Liver (tissue), 9 donors: Measurements from ENCODE around the gene MYOG. TPM values are rescaled to one million over a fixed set of nuclear protein-coding genes. Genes with fewer than 3 reads are reported as not detected.

Experiments used
- DNase-seq: peaks from one replicate; pipeline ENCODE4 v3.0.0-alpha.2; 2017; ENCODE audit warnings: low spot score
- H3K27ac ChIP-seq, 2 donors: one replicate each; pipeline ENCODE4 v1.7.0; 2013; ENCODE audit warnings: inconsistent platforms in 2 of 2, low read length in 2 of 2, control low read depth in 1 of 2, low read depth in 1 of 2, mild to moderate bottlenecking in 1 of 2
- H3K27me3 ChIP-seq, 4 donors: one replicate each; pipeline versions ENCODE4 v1.6.1 to v1.7.0; 2013; ENCODE audit warnings: low read length in 3 of 4, inconsistent platforms in 1 of 4, mild to moderate bottlenecking in 1 of 4, moderate library complexity in 1 of 4; ENCODE audit not compliant: control insufficient read depth in 4 of 4, insufficient read depth in 4 of 4
- H3K36me3 ChIP-seq, 4 donors: one replicate each; pipeline versions ENCODE4 v1.6.1 to v1.7.0; 2013; ENCODE audit warnings: low read length in 3 of 4, mild to moderate bottlenecking in 3 of 4, low read depth in 1 of 4, moderate library complexity in 1 of 4; ENCODE audit not compliant: control insufficient read depth in 4 of 4, insufficient read depth in 3 of 4
- H3K4me1 ChIP-seq, 4 donors: one replicate each; pipeline versions ENCODE4 v1.6.1 to v1.7.0; 2013; ENCODE audit warnings: low read length in 3 of 4, mild to moderate bottlenecking in 3 of 4, moderate library complexity in 1 of 4; ENCODE audit not compliant: control insufficient read depth in 4 of 4, insufficient read depth in 4 of 4
- H3K4me3 ChIP-seq, 3 donors: one replicate each; pipeline versions ENCODE4 v1.6.1 to v1.7.0; 2013; ENCODE audit warnings: low read length in 3 of 3, control low read depth in 1 of 3, low read depth in 1 of 3, mild to moderate bottlenecking in 1 of 3
- H3K9ac ChIP-seq, 2 donors: one replicate each; pipeline ENCODE4 v1.7.0; 2013; ENCODE audit warnings: low read length in 2 of 2, mild to moderate bottlenecking in 2 of 2, moderate library complexity in 2 of 2, control low read depth in 1 of 2, low read depth in 1 of 2
- H3K9me3 ChIP-seq, 4 donors: one replicate each; pipeline versions ENCODE4 v1.6.1 to v1.7.0; 2013; ENCODE audit warnings: low read length in 3 of 4; ENCODE audit not compliant: control insufficient read depth in 4 of 4
- EGR1 ChIP-seq, 2 donors: IDR thresholded peaks; 2 replicates each; pipeline ENCODE4 v1.6.1; 2016 to 2018; ENCODE audit warnings: antibody characterized with exemption in 2 of 2, low read depth in 2 of 2
- FOXA1 ChIP-seq: IDR thresholded peaks from 2 replicates; pipeline ENCODE4 v1.6.1; 2016; ENCODE audit warnings: antibody characterized with exemption
- FOXA2 ChIP-seq: IDR thresholded peaks from 2 replicates; pipeline ENCODE4 v1.6.1; 2016; ENCODE audit warnings: antibody characterized with exemption
- GABPA ChIP-seq, 2 donors: IDR thresholded peaks in 1 of 2; conservative IDR thresholded peaks in 1 of 2; 2 replicates each; pipeline ENCODE4 v1.6.1; 2016; ENCODE audit warnings: antibody characterized with exemption in 2 of 2, mild to moderate bottlenecking in 1 of 2, moderate library complexity in 1 of 2
- HNF4A ChIP-seq, 2 donors: conservative IDR thresholded peaks; 2 replicates each; pipeline ENCODE4 v1.6.1; 2016; ENCODE audit warnings: antibody characterized with exemption in 2 of 2, mild to moderate bottlenecking in 2 of 2
- HNF4G ChIP-seq: IDR thresholded peaks from 2 replicates; pipeline ENCODE4 v1.6.1; 2016; ENCODE audit warnings: antibody characterized with exemption
- JUND ChIP-seq, 2 donors: IDR thresholded peaks; 2 replicates each; pipeline ENCODE4 v1.6.1; 2016; ENCODE audit warnings: antibody characterized with exemption in 2 of 2
- NR2F2 ChIP-seq: IDR thresholded peaks from 2 replicates; pipeline ENCODE4 v1.6.1; 2016; ENCODE audit warnings: antibody characterized with exemption
- RAD21 ChIP-seq, 2 donors: IDR thresholded peaks; 2 replicates each; pipeline ENCODE4 v1.6.1; 2016; ENCODE audit warnings: antibody characterized with exemption in 2 of 2, mild to moderate bottlenecking in 2 of 2
- RXRA ChIP-seq, 2 donors: IDR thresholded peaks; 2 replicates each; pipeline ENCODE4 v1.6.1; 2017 to 2018; ENCODE audit warnings: antibody characterized with exemption in 2 of 2, mild to moderate bottlenecking in 1 of 2
- SP1 ChIP-seq: IDR thresholded peaks from 2 replicates; pipeline ENCODE4 v1.6.1; 2018; ENCODE audit warnings: antibody characterized with exemption, mild to moderate bottlenecking
- TAF1 ChIP-seq: conservative IDR thresholded peaks from 2 replicates; pipeline ENCODE4 v1.6.1; 2016; ENCODE audit warnings: antibody characterized with exemption, mild to moderate bottlenecking
- YY1 ChIP-seq: IDR thresholded peaks from 2 replicates; pipeline ENCODE4 v1.6.1; 2016; ENCODE audit warnings: antibody characterized with exemption, mild to moderate bottlenecking
- ZBTB33 ChIP-seq: IDR thresholded peaks from 2 replicates; pipeline ENCODE4 v1.6.1; 2016; ENCODE audit warnings: antibody characterized with exemption
- WGBS: extraction: QIAGEN DNeasy Blood & Tissue Kit; methylation state at CpG from one replicate; pipeline ENCODE4 v1.1.7; 2013; 5-methylcytosine and 5-hydroxymethylcytosine counted together
- polyA plus RNA-seq, 2 donors: library from polyadenylated mRNA; stranded (reverse) in 1 of 2; unstranded in 1 of 2; fragments of 200-250 nt in 1 of 2; fragments of >200 nt in 1 of 2; fragmentation: Nextera tagmentation in 1 of 2; extraction: Ambion mirVana in 1 of 2; gene quantifications; one replicate each; pipeline versions ENCODE4 v1.2.1 to v1.2.3, GENCODE V29; 2013 to 2015
- total RNA-seq, 2 donors: library from RNA; depleted of rRNA; stranded (reverse); fragments of >200 nt; gene quantifications; one replicate each; pipeline ENCODE4 v1.2.3, GENCODE V29; 2014
- TF ChIP-seq, protein P1 (sequence below): IDR thresholded peaks from 2 replicates; pipeline ENCODE4 v1.6.1; 2016; ENCODE audit warnings: antibody characterized with exemption
- TF ChIP-seq, protein P2 (sequence below): IDR thresholded peaks from 2 replicates; pipeline ENCODE4 v1.6.1; 2016; ENCODE audit warnings: antibody characterized with exemption, mild to moderate bottlenecking
- TF ChIP-seq, protein P3 (sequence below): fragments of 150-350 bp; IDR thresholded peaks from 2 replicates; pipeline ENCODE4 v1.5.1; 2017; ENCODE audit warnings: improper control_type of control experiment, low read depth, low read length; ENCODE audit not compliant: missing input control
- TF ChIP-seq, protein P4 (sequence below): IDR thresholded peaks from 2 replicates; pipeline ENCODE4 v1.6.1; 2016; ENCODE audit warnings: antibody characterized with exemption
- donor health status: healthy.
- donor health status: healthy.
- donor health status: healthy.
- donor health status: healthy.
- donor health status: healthy.

The MYOG gene
- total and polyA plus RNA-seq, 4 donors: not detected

- 89% methylated on average over 5 of the region's 5 CpGs for WGBS
- Histone ChIP-seq H3K4me1 (peaks cover 0 to 17% (median 2%) of the 10 kb centered on the region in 4 donors), H3K27ac (no peak overlapping the region), H3K4me3 (no peak overlapping the region), H3K9me3 (no peaks in the 10 kb centered on the region), H3K9ac (no peak overlapping the region), H3K27me3 (peaks cover 0 to 3% (median 0%) of the 10 kb centered on the region in 4 donors), H3K36me3 (no peaks in the 10 kb centered on the region)
- TF ChIP-seq, protein P1, sequence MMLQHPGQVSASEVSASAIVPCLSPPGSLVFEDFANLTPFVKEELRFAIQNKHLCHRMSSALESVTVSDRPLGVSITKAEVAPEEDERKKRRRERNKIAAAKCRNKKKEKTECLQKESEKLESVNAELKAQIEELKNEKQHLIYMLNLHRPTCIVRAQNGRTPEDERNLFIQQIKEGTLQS: no peak
- no peak for TF ChIP-seq FOXA1
- TF ChIP-seq, protein P2, sequence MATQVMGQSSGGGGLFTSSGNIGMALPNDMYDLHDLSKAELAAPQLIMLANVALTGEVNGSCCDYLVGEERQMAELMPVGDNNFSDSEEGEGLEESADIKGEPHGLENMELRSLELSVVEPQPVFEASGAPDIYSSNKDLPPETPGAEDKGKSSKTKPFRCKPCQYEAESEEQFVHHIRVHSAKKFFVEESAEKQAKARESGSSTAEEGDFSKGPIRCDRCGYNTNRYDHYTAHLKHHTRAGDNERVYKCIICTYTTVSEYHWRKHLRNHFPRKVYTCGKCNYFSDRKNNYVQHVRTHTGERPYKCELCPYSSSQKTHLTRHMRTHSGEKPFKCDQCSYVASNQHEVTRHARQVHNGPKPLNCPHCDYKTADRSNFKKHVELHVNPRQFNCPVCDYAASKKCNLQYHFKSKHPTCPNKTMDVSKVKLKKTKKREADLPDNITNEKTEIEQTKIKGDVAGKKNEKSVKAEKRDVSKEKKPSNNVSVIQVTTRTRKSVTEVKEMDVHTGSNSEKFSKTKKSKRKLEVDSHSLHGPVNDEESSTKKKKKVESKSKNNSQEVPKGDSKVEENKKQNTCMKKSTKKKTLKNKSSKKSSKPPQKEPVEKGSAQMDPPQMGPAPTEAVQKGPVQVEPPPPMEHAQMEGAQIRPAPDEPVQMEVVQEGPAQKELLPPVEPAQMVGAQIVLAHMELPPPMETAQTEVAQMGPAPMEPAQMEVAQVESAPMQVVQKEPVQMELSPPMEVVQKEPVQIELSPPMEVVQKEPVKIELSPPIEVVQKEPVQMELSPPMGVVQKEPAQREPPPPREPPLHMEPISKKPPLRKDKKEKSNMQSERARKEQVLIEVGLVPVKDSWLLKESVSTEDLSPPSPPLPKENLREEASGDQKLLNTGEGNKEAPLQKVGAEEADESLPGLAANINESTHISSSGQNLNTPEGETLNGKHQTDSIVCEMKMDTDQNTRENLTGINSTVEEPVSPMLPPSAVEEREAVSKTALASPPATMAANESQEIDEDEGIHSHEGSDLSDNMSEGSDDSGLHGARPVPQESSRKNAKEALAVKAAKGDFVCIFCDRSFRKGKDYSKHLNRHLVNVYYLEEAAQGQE: no peak
- TF ChIP-seq TAF1: no peak
- DNase-seq: no peak
These were observed 5.4 kb downstream of the MYOG start for GRCh38 chr1:203080456-203080855.

- Histone ChIP-seq H3K4me3 (no peak overlapping the region), H3K36me3 (no peaks in the 10 kb centered on the region), H3K27me3 (peaks cover 0 to 6% (median 0%) of the 10 kb centered on the region in 4 donors), H3K27ac (no peak overlapping the region), H3K9me3 (no peaks in the 10 kb centered on the region), H3K9ac (no peak overlapping the region), H3K4me1 (peaks cover 0 to 8% (median 2%) of the 10 kb centered on the region in 4 donors)
- no peak for DNase-seq
- no peak for TF ChIP-seq YY1
- TF ChIP-seq, protein P2: no peak
- TF ChIP-seq EGR1 (IDR thresholded peaks at IDR 0.05; ENCODE audit: low read depth in 2 of 2): no peak
- TF ChIP-seq TAF1: no peak
- TF ChIP-seq, protein P3, sequence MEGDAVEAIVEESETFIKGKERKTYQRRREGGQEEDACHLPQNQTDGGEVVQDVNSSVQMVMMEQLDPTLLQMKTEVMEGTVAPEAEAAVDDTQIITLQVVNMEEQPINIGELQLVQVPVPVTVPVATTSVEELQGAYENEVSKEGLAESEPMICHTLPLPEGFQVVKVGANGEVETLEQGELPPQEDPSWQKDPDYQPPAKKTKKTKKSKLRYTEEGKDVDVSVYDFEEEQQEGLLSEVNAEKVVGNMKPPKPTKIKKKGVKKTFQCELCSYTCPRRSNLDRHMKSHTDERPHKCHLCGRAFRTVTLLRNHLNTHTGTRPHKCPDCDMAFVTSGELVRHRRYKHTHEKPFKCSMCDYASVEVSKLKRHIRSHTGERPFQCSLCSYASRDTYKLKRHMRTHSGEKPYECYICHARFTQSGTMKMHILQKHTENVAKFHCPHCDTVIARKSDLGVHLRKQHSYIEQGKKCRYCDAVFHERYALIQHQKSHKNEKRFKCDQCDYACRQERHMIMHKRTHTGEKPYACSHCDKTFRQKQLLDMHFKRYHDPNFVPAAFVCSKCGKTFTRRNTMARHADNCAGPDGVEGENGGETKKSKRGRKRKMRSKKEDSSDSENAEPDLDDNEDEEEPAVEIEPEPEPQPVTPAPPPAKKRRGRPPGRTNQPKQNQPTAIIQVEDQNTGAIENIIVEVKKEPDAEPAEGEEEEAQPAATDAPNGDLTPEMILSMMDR: no peak
- TF ChIP-seq, protein P4, sequence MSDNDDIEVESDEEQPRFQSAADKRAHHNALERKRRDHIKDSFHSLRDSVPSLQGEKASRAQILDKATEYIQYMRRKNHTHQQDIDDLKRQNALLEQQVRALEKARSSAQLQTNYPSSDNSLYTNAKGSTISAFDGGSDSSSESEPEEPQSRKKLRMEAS: no peak
- no peak for TF ChIP-seq NR2F2
- TF ChIP-seq FOXA1: no peak
- no peak for TF ChIP-seq RXRA (IDR thresholded peaks at IDR 0.05)
- no peak for TF ChIP-seq HNF4A (conservative IDR thresholded peaks at IDR 0.05)
- TF ChIP-seq, protein P1: no peak
- no peak for TF ChIP-seq FOXA2
- TF ChIP-seq GABPA (IDR thresholded peaks at IDR 0.05 in 1 of 2, conservative IDR thresholded peaks at IDR 0.05 in 1 of 2): no peak
- TF ChIP-seq SP1: no peak
- no peak for TF ChIP-seq HNF4G
- no peak for TF ChIP-seq ZBTB33
- TF ChIP-seq RAD21 (IDR thresholded peaks at IDR 0.05): no peak
- TF ChIP-seq JUND (IDR thresholded peaks at IDR 0.05): no peak
- WGBS: 73% methylated on average over 3 of the region's 3 CpGs
These were observed 7.3 kb downstream of the MYOG start for GRCh38 chr1:203078478-203078877.
